Mesothelial cell of epicardium (in vitro differentiated cells): Measurements from ENCODE around the gene MID1. TPM values are rescaled to one million over a fixed set of nuclear protein-coding genes. Genes with fewer than 3 reads are reported as not detected.

Source experiments
- DNase-seq, 2 experiments: peaks; one replicate each; pipeline ENCODE4 v3.0.0; 2021; ENCODE audit warnings: low spot score in 2 of 2; ENCODE audit not compliant: unreplicated experiment in 2 of 2
- H3K27ac Mint-ChIP-seq: 2 replicates; pipeline ENCODE4 v1.8.0; 2021; ENCODE audit warnings: mixed read lengths
- H3K27me3 Mint-ChIP-seq: 2 replicates; pipeline ENCODE4 v1.8.0; 2021; ENCODE audit warnings: low read depth, mixed read lengths
- H3K36me3 Mint-ChIP-seq: 2 replicates; pipeline ENCODE4 v1.8.0; 2021; ENCODE audit warnings: mixed read lengths
- H3K4me1 Mint-ChIP-seq: 2 replicates; pipeline ENCODE4 v1.8.0; 2021; ENCODE audit warnings: mixed read lengths
- H3K4me3 Mint-ChIP-seq: 2 replicates; pipeline ENCODE4 v1.8.0; 2021; ENCODE audit warnings: mild to moderate bottlenecking, moderate library complexity, mixed read lengths
- H3K9me3 Mint-ChIP-seq: 2 replicates; pipeline ENCODE4 v1.8.0; 2021; ENCODE audit warnings: mixed read lengths
- CTCF ChIP-seq: fragments of 200-600 bp; sonication (generic); IDR thresholded peaks from one replicate; pipeline ENCODE4 v1.5.0; 2021; ENCODE audit warnings: antibody characterized with exemption; ENCODE audit not compliant: unreplicated experiment
- total RNA-seq: library from RNA; stranded (reverse); gene quantifications from 3 replicates; pipeline ENCODE4 v1.2.1, GENCODE V29; 2021

Gene MID1
- total RNA-seq, 1 donor from 2014 or later: 48.3 TPM

- Mint-ChIP-seq H3K27ac (no peak overlapping the region), H3K9me3 (peaks cover 34% of the 10 kb centered on the region), H3K27me3 (no peaks in the 10 kb centered on the region), H3K4me3 (no peak overlapping the region), H3K4me1 (peaks cover 21% of the 10 kb centered on the region), H3K36me3 (peaks cover 33% of the 10 kb centered on the region)
- no peak for DNase-seq
- TF ChIP-seq CTCF: no peak
Measured at GRCh38 chrX:10471418-10471817, 149.0 kb downstream of the MID1 start.

GRCh38 chrX:10470009-10470408, 150.4 kb downstream of the MID1 start:
- no peak overlapping the region for H3K27ac Mint-ChIP-seq
- TF ChIP-seq CTCF: no peak
- H3K4me3 Mint-ChIP-seq: no peak overlapping the region
- peaks cover 17% of the 10 kb centered on the region for H3K4me1 Mint-ChIP-seq
- no peaks in the 10 kb centered on the region for H3K27me3 Mint-ChIP-seq
- DNase-seq: no peak
- peaks cover 36% of the 10 kb centered on the region for H3K9me3 Mint-ChIP-seq
- H3K36me3 Mint-ChIP-seq: peaks cover 40% of the 10 kb centered on the region

GRCh38 chrX:10467793-10468192, 152.6 kb downstream of the MID1 start:
- Mint-ChIP-seq H3K27ac (peak overlapping the region; percentile 3), H3K27me3 (no peaks in the 10 kb centered on the region), H3K4me3 (no peak overlapping the region), H3K36me3 (peaks cover 44% of the 10 kb centered on the region), H3K4me1 (peaks cover 7% of the 10 kb centered on the region), H3K9me3 (peaks cover 41% of the 10 kb centered on the region)
- TF ChIP-seq CTCF: no peak
- no peak for DNase-seq

- no peaks in the 10 kb centered on the region for H3K27me3 Mint-ChIP-seq
- peaks cover 7% of the 10 kb centered on the region for H3K4me1 Mint-ChIP-seq
- no peak overlapping the region for H3K4me3 Mint-ChIP-seq
- H3K9me3 Mint-ChIP-seq: peaks cover 27% of the 10 kb centered on the region
- no peak for TF ChIP-seq CTCF
- no peak overlapping the region for H3K27ac Mint-ChIP-seq
- no peak for DNase-seq
- peaks cover 35% of the 10 kb centered on the region for H3K36me3 Mint-ChIP-seq
Measured at GRCh38 chrX:10465254-10465653, 155.1 kb downstream of the MID1 start.

GRCh38 chrX:10457092-10457491, 163.3 kb downstream of the MID1 start:
- Mint-ChIP-seq H3K27ac (no peak overlapping the region), H3K9me3 (peaks cover 15% of the 10 kb centered on the region), H3K4me1 (no peaks in the 10 kb centered on the region), H3K4me3 (no peak overlapping the region), H3K27me3 (no peaks in the 10 kb centered on the region), H3K36me3 (peaks cover 38% of the 10 kb centered on the region)
- no peak for DNase-seq
- no peak for TF ChIP-seq CTCF

GRCh38 chrX:10453945-10454344, 166.4 kb downstream of the MID1 start:
- H3K36me3 Mint-ChIP-seq: peaks cover 42% of the 10 kb centered on the region
- no peak overlapping the region for H3K27ac Mint-ChIP-seq
- H3K27me3 Mint-ChIP-seq: no peaks in the 10 kb centered on the region
- no peak for DNase-seq
- no peak overlapping the region for H3K4me3 Mint-ChIP-seq
- no peak for TF ChIP-seq CTCF
- H3K9me3 Mint-ChIP-seq: peaks cover 12% of the 10 kb centered on the region
- no peaks in the 10 kb centered on the region for H3K4me1 Mint-ChIP-seq
